IMR-90 (cell line): Measurements from ENCODE around the gene CNDP2. TPM values are rescaled to one million over a fixed set of nuclear protein-coding genes. Genes with fewer than 3 reads are reported as not detected.

Source experiments
- ATAC-seq: fragments of 200-7000 bp; cut with Tn5 transposase; 2 replicates; pipeline ENCODE4 v1.9.1; 2020; ENCODE audit warnings: low read depth, mild to moderate bottlenecking, moderate library complexity
- BruUV-seq: library from RNA; stranded (reverse); fragments of 400-500 nt; replicated peaks from 2 replicates; lab custom pipeline; 2021; lab: Mats Ljungman, UMichigan
- CTCF ChIA-PET: fragments of 300-600 bp; formaldehyde crosslinking; extraction: SDS; loops from one replicate; lab custom pipeline; 2021; ENCODE audit warnings: antibody characterized with exemption; lab: Yijun Ruan, JAX
- POLR2A ChIA-PET: fragments of 300-600 bp; sonication (Branson Sonifier 250); formaldehyde crosslinking; loops from one replicate; lab custom pipeline; 2022; ENCODE audit warnings: antibody characterized with exemption; ENCODE audit not compliant: unreplicated experiment; lab: Charles Lee
- DNase-seq: peaks from one replicate; pipeline ENCODE4 v3.0.0; 2013
- H2AFZ ChIP-seq: replicated peaks from 2 replicates; pipeline ENCODE3; 2013; ENCODE audit warnings: low read length, mild to moderate bottlenecking; ENCODE audit not compliant: poor library complexity
- H2AK5ac ChIP-seq: 2 replicates; pipeline ENCODE4 v1.6.1; 2013; ENCODE audit warnings: low read depth, low read length, inconsistent platforms
- H2AK9ac ChIP-seq: replicated peaks from 2 replicates; pipeline ENCODE3; 2013; ENCODE audit warnings: mild to moderate bottlenecking, low read depth, low read length, moderate library complexity; ENCODE audit not compliant: poor library complexity
- H2BK120ac ChIP-seq: 2 replicates; pipeline ENCODE4 v1.6.1; 2013; ENCODE audit warnings: low read depth, low read length, inconsistent platforms
- H2BK15ac ChIP-seq: 3 replicates; pipeline ENCODE4 v1.6.1; 2013; ENCODE audit warnings: low read depth, low read length, inconsistent platforms
- H2BK20ac ChIP-seq: 2 replicates; pipeline ENCODE4 v1.6.1; 2013; ENCODE audit warnings: low read depth, mild to moderate bottlenecking, inconsistent platforms, low read length, moderate library complexity
- H2BK5ac ChIP-seq: 2 replicates; pipeline ENCODE4 v1.6.1; 2013; ENCODE audit warnings: mild to moderate bottlenecking, low read depth, low read length, inconsistent platforms; ENCODE audit not compliant: poor library complexity, severe bottlenecking
- H3K14ac ChIP-seq: replicated peaks from 2 replicates; pipeline ENCODE4 v1.6.1; 2013; ENCODE audit warnings: low read depth, low read length, inconsistent platforms
- H3K18ac ChIP-seq: 2 replicates; pipeline ENCODE4 v1.6.1; 2013; ENCODE audit warnings: low read depth, low read length, control low read depth
- H3K23ac ChIP-seq: 2 replicates; pipeline ENCODE4 v1.6.1; 2013; ENCODE audit warnings: low read depth, low read length, inconsistent platforms
- H3K27ac ChIP-seq: 2 replicates; pipeline ENCODE4 v1.5.1; 2013; ENCODE audit warnings: mild to moderate bottlenecking, control low read depth, low read length; ENCODE audit not compliant: insufficient read depth
- H3K27me3 ChIP-seq: 2 replicates; pipeline ENCODE4 v1.6.1; 2013; ENCODE audit warnings: low read length; ENCODE audit not compliant: control insufficient read depth, insufficient read depth
- H3K36me3 ChIP-seq: 2 replicates; pipeline ENCODE4 v1.6.1; 2013; ENCODE audit warnings: low read length, mixed read lengths; ENCODE audit not compliant: control insufficient read depth, insufficient read depth
- H3K4ac ChIP-seq: 2 replicates; pipeline ENCODE4 v1.6.1; 2013; ENCODE audit warnings: low read depth, low read length, inconsistent platforms
- H3K4me1 ChIP-seq: 2 replicates; pipeline ENCODE4 v1.6.1; 2013; ENCODE audit warnings: low read length, mixed read lengths; ENCODE audit not compliant: control insufficient read depth, insufficient read depth
- H3K4me2 ChIP-seq: 2 replicates; pipeline ENCODE4 v1.6.1; 2013; ENCODE audit warnings: low read depth, mild to moderate bottlenecking, control low read depth, low read length, moderate library complexity
- H3K4me3 ChIP-seq: 2 replicates; pipeline ENCODE4 v1.5.1; 2013; ENCODE audit warnings: low read depth, mild to moderate bottlenecking, control low read depth, low read length, moderate library complexity; ENCODE audit not compliant: insufficient read depth
- H3K56ac ChIP-seq: 2 replicates; pipeline ENCODE4 v1.6.1; 2013; ENCODE audit warnings: low read length, inconsistent platforms; ENCODE audit not compliant: insufficient read depth; ENCODE audit errors: extremely low read depth
- H3K79me1 ChIP-seq, 2 experiments: 2 replicates each; pipeline ENCODE4 v1.6.1; 2013; ENCODE audit warnings: low read length in 2 of 2, inconsistent platforms in 1 of 2, low read depth in 1 of 2
- H3K9ac ChIP-seq: 2 replicates; pipeline ENCODE4 v1.6.1; 2013; ENCODE audit warnings: low read depth, low read length, control low read depth
- H3K9me1 ChIP-seq: 2 replicates; pipeline ENCODE4 v1.6.1; 2013; ENCODE audit warnings: low read length, inconsistent platforms; ENCODE audit not compliant: insufficient read depth
- H3K9me3 ChIP-seq: 2 replicates; pipeline ENCODE4 v1.6.1; 2013; ENCODE audit warnings: low read length; ENCODE audit not compliant: control insufficient read depth, insufficient read depth
- H4K20me1 ChIP-seq: 2 replicates; pipeline ENCODE4 v1.6.1; 2013; ENCODE audit warnings: low read length, inconsistent platforms; ENCODE audit not compliant: insufficient read depth
- H4K5ac ChIP-seq: 2 replicates; pipeline ENCODE4 v1.6.1; 2013; ENCODE audit warnings: mild to moderate bottlenecking, low read depth, low read length, control low read depth
- H4K8ac ChIP-seq, 2 experiments: 2 replicates each; pipeline ENCODE4 v1.6.1; 2013; ENCODE audit warnings: low read depth in 2 of 2, low read length in 2 of 2, control low read depth in 1 of 2, inconsistent platforms in 1 of 2
- H4K91ac ChIP-seq: 2 replicates; pipeline ENCODE4 v1.6.1; 2013; ENCODE audit warnings: low read depth, low read length, inconsistent platforms; ENCODE audit not compliant: insufficient read depth
- BHLHE40 ChIP-seq: fragments of 150-350 bp; IDR thresholded peaks from 2 replicates; pipeline ENCODE4 v1.6.1; 2016; ENCODE audit warnings: mild to moderate bottlenecking, low read depth, low read length
- CEBPB ChIP-seq: IDR thresholded peaks from 2 replicates; pipeline ENCODE4 v1.6.1; 2012; ENCODE audit warnings: low read depth, low read length, improper control_type of control experiment
- CHD1 ChIP-seq: IDR thresholded peaks from 2 replicates; pipeline ENCODE4 v1.6.1; 2012; ENCODE audit warnings: low read depth, low read length, improper control_type of control experiment
- FOS ChIP-seq: fragments of 150-350 bp; IDR thresholded peaks from 2 replicates; pipeline ENCODE4 v1.6.1; 2016; ENCODE audit warnings: low read depth, low read length
- MAFK ChIP-seq: IDR thresholded peaks from 2 replicates; pipeline ENCODE4 v1.6.1; 2012; ENCODE audit warnings: low read depth, low read length, improper control_type of control experiment
- MAZ ChIP-seq: IDR thresholded peaks from 2 replicates; pipeline ENCODE4 v1.6.1; 2012; ENCODE audit warnings: low read depth, mild to moderate bottlenecking, low read length, improper control_type of control experiment, moderate library complexity, borderline replicate concordance
- MXI1 ChIP-seq: IDR thresholded peaks from 2 replicates; pipeline ENCODE4 v1.6.1; 2012; ENCODE audit warnings: low read depth, mild to moderate bottlenecking, low read length, moderate library complexity, borderline replicate concordance
- NFE2L2 ChIP-seq: fragments of 150-350 bp; IDR thresholded peaks from 2 replicates; pipeline ENCODE4 v1.6.1; 2016; ENCODE audit warnings: low read depth, mild to moderate bottlenecking, low read length
- POLR2A ChIP-seq: IDR thresholded peaks from 2 replicates; pipeline ENCODE4 v1.6.1; 2012; ENCODE audit warnings: mild to moderate bottlenecking, low read depth, low read length
- RAD21 ChIP-seq: IDR thresholded peaks from 2 replicates; pipeline ENCODE4 v1.6.1; 2012; ENCODE audit warnings: low read length, improper control_type of control experiment
- RCOR1 ChIP-seq: IDR thresholded peaks from 2 replicates; pipeline ENCODE4 v1.6.1; 2012; ENCODE audit warnings: mild to moderate bottlenecking, low read length, improper control_type of control experiment; ENCODE audit not compliant: insufficient replicate concordance
- RFX5 ChIP-seq: IDR thresholded peaks from 2 replicates; pipeline ENCODE4 v1.8.0; 2012; ENCODE audit warnings: low read depth, mild to moderate bottlenecking, low read length, moderate library complexity
- SMC3 ChIP-seq: fragments of 150-350 bp; IDR thresholded peaks from 2 replicates; pipeline ENCODE4 v1.6.1; 2016; ENCODE audit warnings: low read depth, mild to moderate bottlenecking, antibody characterized with exemption, low read length, moderate library complexity
- WGBS, 2 experiments: methylation state at CpG; one replicate each; pipeline versions ENCODE4 v1.1.5 to v1.1.7; 2013; ENCODE audit warnings: missing lambda C conversion rate in 2 of 2; ENCODE audit not compliant: insufficient read length in 1 of 2; ENCODE audit errors: extremely low coverage in 2 of 2; 5-methylcytosine and 5-hydroxymethylcytosine counted together
- dilution Hi-C: fragments of 300-500 bp; cut with HindIII; formaldehyde crosslinking; loops from one replicate; pipeline ENCODE4 v1.14.3; 2018; ENCODE audit warnings: low sequenced_read_pairs; ENCODE audit not compliant: unreplicated experiment
- in situ Hi-C: fragments of 300-500 bp; cut with MboI; formaldehyde crosslinking; loops from 3 replicates; pipeline ENCODE4 v1.14.3; 2019; ENCODE audit warnings: low sequenced_read_pairs, inconsistent platforms, mixed read lengths
- intact Hi-C: fragments of 100-400 bp; cut with micrococcal nuclease; formaldehyde crosslinking; loops from 2 replicates; pipeline ENCODE4 v1.10.0; 2022
- polyA plus RNA-seq, 3 experiments: library from polyadenylated mRNA; depleted of rRNA; stranded (reverse); fragments of >200 nt; gene quantifications; 2 replicates each; pipeline ENCODE4 v1.2.3, GENCODE V29; 2012; ENCODE audit warnings: low replicate concordance in 1 of 3
- total RNA-seq: library from RNA; depleted of rRNA; stranded (reverse); fragments of >200 nt; gene quantifications from 2 replicates; pipeline ENCODE4 v1.2.3, GENCODE V29; 2012
- TF ChIP-seq, protein P1 (sequence below): fragments of 150-350 bp; IDR thresholded peaks from 2 replicates; pipeline ENCODE4 v1.6.1; 2016; ENCODE audit warnings: low read depth, mild to moderate bottlenecking, low read length, moderate library complexity, borderline replicate concordance
- TF ChIP-seq, protein P2 (sequence below): fragments of 150-350 bp; IDR thresholded peaks from 2 replicates; pipeline ENCODE4 v1.6.1; 2017; ENCODE audit warnings: mild to moderate bottlenecking, antibody characterized with exemption, low read length, low read depth
- TF ChIP-seq, protein P3 (sequence below): conservative IDR thresholded peaks from 2 replicates; pipeline ENCODE4 v1.5.1; 2012; ENCODE audit warnings: mild to moderate bottlenecking, low read depth, low read length, improper control_type of control experiment

The CNDP2 gene
- total and polyA plus RNA-seq, 2 of the 4 experiments (the other 2 are of a cell fraction): 52.0 to 67.9 TPM

DNA sequence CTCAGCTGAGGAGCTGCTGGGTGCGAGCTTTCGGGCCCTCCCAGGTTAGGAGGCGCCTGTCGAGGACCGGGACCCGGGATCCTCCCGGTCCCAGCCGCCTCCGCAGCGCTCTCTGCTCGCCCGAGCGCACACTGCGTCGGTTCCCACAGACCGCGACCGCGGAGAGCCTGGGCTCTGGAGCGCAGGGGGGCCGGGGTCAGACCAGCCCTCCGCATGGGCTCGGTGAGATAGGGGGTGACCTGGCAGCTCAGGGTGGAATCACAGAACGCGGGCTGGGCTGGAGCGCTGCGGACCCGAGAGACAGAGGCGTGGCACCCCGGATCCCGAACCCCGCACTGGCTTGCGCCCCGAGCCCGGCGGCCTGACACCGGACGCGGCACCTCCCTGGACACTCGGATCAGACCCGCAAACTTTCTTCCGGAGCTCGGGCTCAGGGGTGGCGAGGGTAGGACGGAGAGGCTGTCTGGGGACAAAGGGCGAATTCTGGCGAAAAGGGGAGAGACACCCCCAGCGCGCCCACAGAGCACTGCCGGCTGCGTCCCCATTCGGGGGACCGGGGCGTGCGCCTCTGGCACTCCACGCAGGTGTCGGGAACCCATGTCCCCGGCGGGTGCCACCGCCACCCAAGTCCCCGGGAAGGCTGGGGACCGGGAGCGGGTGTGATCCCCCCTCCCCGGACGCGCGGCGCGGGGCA is 39.7 kb upstream of the CNDP2 start:
- Histone ChIP-seq H2AFZ (no peak overlapping the region), H3K56ac (no peak overlapping the region), H2BK20ac (no peak overlapping the region), H3K9me1 (no peaks in the 10 kb centered on the region), H3K4me2 (no peak overlapping the region), H3K27ac (no peak overlapping the region), H4K91ac (no peak overlapping the region), H2BK120ac (no peak overlapping the region), H3K4me3 (no peak overlapping the region), H3K4ac (no peak overlapping the region), H3K36me3 (no peaks in the 10 kb centered on the region), H3K27me3 (peaks cover 59% of the 10 kb centered on the region), H3K4me1 (no peaks in the 10 kb centered on the region), H3K9ac (no peak overlapping the region), H2AK5ac (no peak overlapping the region), H2BK5ac (no peak overlapping the region), H2BK15ac (no peak overlapping the region), H4K8ac (no peak overlapping the region), H4K20me1 (no peaks in the 10 kb centered on the region), H3K23ac (no peak overlapping the region), H2AK9ac (no peak overlapping the region), H3K14ac (no peak overlapping the region), H4K5ac (no peak overlapping the region), H3K79me1 (no peaks in the 10 kb centered on the region), H3K9me3 (no peaks in the 10 kb centered on the region), H3K18ac (no peak overlapping the region)
- no TSS peak for BruUV-seq
- dilution Hi-C loops (no loop called here), in situ Hi-C loops (no loop called here), intact Hi-C loops (no loop called here)
- TF ChIP-seq RCOR1 (no peak), FOS (no peak), RAD21 (no peak), MXI1 (no peak), MAZ (no peak), CHD1 (no peak), MAFK (no peak), BHLHE40 (no peak), SMC3 (no peak), POLR2A (no peak), RFX5 (no peak), CEBPB (no peak), NFE2L2 (no peak)
- TF ChIP-seq, protein P1, sequence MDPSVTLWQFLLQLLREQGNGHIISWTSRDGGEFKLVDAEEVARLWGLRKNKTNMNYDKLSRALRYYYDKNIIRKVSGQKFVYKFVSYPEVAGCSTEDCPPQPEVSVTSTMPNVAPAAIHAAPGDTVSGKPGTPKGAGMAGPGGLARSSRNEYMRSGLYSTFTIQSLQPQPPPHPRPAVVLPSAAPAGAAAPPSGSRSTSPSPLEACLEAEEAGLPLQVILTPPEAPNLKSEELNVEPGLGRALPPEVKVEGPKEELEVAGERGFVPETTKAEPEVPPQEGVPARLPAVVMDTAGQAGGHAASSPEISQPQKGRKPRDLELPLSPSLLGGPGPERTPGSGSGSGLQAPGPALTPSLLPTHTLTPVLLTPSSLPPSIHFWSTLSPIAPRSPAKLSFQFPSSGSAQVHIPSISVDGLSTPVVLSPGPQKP: no peak
- TF ChIP-seq, protein P2, sequence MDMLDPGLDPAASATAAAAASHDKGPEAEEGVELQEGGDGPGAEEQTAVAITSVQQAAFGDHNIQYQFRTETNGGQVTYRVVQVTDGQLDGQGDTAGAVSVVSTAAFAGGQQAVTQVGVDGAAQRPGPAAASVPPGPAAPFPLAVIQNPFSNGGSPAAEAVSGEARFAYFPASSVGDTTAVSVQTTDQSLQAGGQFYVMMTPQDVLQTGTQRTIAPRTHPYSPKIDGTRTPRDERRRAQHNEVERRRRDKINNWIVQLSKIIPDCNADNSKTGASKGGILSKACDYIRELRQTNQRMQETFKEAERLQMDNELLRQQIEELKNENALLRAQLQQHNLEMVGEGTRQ: no peak
- TF ChIP-seq, protein P3, sequence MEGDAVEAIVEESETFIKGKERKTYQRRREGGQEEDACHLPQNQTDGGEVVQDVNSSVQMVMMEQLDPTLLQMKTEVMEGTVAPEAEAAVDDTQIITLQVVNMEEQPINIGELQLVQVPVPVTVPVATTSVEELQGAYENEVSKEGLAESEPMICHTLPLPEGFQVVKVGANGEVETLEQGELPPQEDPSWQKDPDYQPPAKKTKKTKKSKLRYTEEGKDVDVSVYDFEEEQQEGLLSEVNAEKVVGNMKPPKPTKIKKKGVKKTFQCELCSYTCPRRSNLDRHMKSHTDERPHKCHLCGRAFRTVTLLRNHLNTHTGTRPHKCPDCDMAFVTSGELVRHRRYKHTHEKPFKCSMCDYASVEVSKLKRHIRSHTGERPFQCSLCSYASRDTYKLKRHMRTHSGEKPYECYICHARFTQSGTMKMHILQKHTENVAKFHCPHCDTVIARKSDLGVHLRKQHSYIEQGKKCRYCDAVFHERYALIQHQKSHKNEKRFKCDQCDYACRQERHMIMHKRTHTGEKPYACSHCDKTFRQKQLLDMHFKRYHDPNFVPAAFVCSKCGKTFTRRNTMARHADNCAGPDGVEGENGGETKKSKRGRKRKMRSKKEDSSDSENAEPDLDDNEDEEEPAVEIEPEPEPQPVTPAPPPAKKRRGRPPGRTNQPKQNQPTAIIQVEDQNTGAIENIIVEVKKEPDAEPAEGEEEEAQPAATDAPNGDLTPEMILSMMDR: no peak
- DNase-seq: no peak
- ChIA-PET CTCF (interaction anchor here (0.6 kb wide), 1 partner anchor 972 kb away, joined by 3 read pairs; no protein-coding TSS in a partner anchor), POLR2A (no interaction called here)
- ATAC-seq: no peak
- WGBS, 2 experiments: 5% methylated on average over 23 of the region's 69 CpGs; no CpG with 5 or more reads in 1 of the 2 experiments
